Measurements from ENCODE around the gene RNF212.

Gene RNF212

GRCh38 chr4:1112821-1113182 is 562 bp downstream of the RNF212 start:
- no peak for DNase-seq

GRCh38 chr4:1112174-1112820 is 1.1 kb downstream of the RNF212 start:
- no peak for DNase-seq

- DNase-seq, result no peak
Measured at GRCh38 chr4:1111259-1111809, 2.0 kb downstream of the RNF212 start.

GRCh38 chr4:1109898-1110506 is 3.4 kb downstream of the RNF212 start:
- DNase-seq, result no peak

- no peak for DNase-seq
Measured at GRCh38 chr4:1109333-1109732, 4.0 kb downstream of the RNF212 start.

GRCh38 chr4:1105662-1106061 is 7.7 kb downstream of the RNF212 start:
- DNase-seq, result no peak

- no peak for DNase-seq
Measured at GRCh38 chr4:1105067-1105466, 8.3 kb downstream of the RNF212 start.

- DNase-seq, result no peak
Measured at GRCh38 chr4:1104647-1105046, 8.7 kb downstream of the RNF212 start.

GRCh38 chr4:1099684-1100335 is 13.6 kb downstream of the RNF212 start:
- DNase-seq, result no peak

- DNase-seq, result no peak
Measured at GRCh38 chr4:1099270-1099669, 14.1 kb downstream of the RNF212 start.

- DNase-seq, result no peak
Measured at GRCh38 chr4:1098311-1098925, 14.9 kb downstream of the RNF212 start.

GRCh38 chr4:1097553-1097952 is 15.8 kb downstream of the RNF212 start:
- no peak for DNase-seq

- no peak for DNase-seq
Measured at GRCh38 chr4:1096841-1097240, 16.5 kb downstream of the RNF212 start.

GRCh38 chr4:1094336-1094690 is 19.1 kb downstream of the RNF212 start:
- DNase-seq, result no peak

GRCh38 chr4:1093391-1094335 is 19.7 kb downstream of the RNF212 start:
- no peak for DNase-seq

- no peak for DNase-seq
Measured at GRCh38 chr4:1092983-1093361, 20.4 kb downstream of the RNF212 start.

GRCh38 chr4:1092026-1092982 is 21.1 kb downstream of the RNF212 start:
- no peak for DNase-seq

- DNase-seq, result no peak
Measured at GRCh38 chr4:1091561-1091995, 21.8 kb downstream of the RNF212 start.

- DNase-seq, result no peak
Measured at GRCh38 chr4:1090465-1091440, 22.6 kb downstream of the RNF212 start.

- no peak for DNase-seq
Measured at GRCh38 chr4:1090036-1090435, 23.3 kb downstream of the RNF212 start.
